Prostate gland (tissue), 2 donors: ENCODE measurements around the gene RNF213.

Experiments used
- POLR2A ChIP-seq: fragments of 450-650 bp; IDR thresholded peaks from one replicate; pipeline ENCODE4 v1.6.1; 2016; ENCODE audit warnings: antibody characterized with exemption, mild to moderate bottlenecking
- TF ChIP-seq, protein P1 (sequence below), 4 experiments: fragments of 200-600 bp in 2 of 4; fragments of 450-650 bp in 2 of 4; sonication (generic) in 2 of 4; IDR thresholded peaks; 1 replicate in 3 of 4; 2 replicates in 1 of 4; pipeline ENCODE4 v1.5.1; 2016 to 2019; ENCODE audit warnings: antibody characterized with exemption in 4 of 4, mild to moderate bottlenecking in 2 of 4, moderate library complexity in 2 of 4

DNA sequence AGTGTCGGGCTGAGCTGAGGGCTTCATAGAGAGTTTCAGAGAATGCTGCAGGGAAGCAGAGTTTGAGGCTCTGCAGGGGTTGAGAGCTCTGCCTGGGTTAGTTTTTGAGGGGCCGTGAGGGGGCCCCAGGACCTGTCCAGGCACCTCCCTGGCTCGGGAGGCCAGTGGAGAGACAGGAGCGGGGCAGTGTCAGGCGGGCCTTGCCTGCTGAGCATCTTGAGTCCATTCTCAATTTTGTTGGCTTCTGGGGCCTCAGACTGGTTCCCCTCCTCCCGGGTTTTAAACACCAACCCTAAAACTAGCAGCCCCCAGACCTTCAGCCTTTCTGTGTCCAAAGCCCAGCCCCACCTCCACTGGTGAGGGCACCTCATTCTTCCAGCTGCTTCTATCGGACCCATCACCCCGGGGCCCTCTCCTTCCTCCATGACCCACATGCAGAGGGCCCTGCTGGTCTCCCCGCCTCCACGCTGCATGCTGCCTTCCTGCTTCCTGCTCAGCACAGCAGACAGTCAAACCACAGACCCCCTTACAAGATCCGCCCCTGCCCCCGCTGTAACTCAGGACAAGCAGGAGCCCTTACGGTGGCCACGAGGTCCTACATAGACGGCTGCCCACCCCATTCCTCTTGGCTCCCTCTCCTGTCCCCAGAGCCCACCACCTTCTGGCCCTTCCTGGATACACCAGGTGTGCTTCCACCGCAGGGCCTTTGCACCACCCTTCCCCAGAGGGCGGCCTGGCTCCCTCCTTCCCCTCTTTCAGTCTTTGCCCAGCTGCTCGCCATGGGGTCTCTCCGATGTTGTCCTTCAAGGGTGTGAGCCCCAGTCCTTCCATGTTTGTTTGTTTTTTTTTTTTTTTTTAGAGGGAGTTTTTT is 3.8 kb downstream of the RNF213 start:
- TF ChIP-seq, protein P1, sequence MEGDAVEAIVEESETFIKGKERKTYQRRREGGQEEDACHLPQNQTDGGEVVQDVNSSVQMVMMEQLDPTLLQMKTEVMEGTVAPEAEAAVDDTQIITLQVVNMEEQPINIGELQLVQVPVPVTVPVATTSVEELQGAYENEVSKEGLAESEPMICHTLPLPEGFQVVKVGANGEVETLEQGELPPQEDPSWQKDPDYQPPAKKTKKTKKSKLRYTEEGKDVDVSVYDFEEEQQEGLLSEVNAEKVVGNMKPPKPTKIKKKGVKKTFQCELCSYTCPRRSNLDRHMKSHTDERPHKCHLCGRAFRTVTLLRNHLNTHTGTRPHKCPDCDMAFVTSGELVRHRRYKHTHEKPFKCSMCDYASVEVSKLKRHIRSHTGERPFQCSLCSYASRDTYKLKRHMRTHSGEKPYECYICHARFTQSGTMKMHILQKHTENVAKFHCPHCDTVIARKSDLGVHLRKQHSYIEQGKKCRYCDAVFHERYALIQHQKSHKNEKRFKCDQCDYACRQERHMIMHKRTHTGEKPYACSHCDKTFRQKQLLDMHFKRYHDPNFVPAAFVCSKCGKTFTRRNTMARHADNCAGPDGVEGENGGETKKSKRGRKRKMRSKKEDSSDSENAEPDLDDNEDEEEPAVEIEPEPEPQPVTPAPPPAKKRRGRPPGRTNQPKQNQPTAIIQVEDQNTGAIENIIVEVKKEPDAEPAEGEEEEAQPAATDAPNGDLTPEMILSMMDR (IDR thresholded peaks at IDR 0.05), result no peak
- TF ChIP-seq POLR2A, result no peak
